HFF-Myc (cell line): ENCODE results near the gene CYP27A1.

ENCODE experiments used
- DNase-seq: peaks from one replicate; pipeline ENCODE4 v3.0.0-alpha.2; 2011; ENCODE audit warnings: low read depth; ENCODE audit errors: extremely low read depth
- H3K4me3 ChIP-seq: replicated peaks from 2 replicates; pipeline ENCODE4 v1.5.1; 2011; ENCODE audit warnings: low read depth, mild to moderate bottlenecking, control low read depth, low read length
- CTCF ChIP-seq: IDR thresholded peaks from 2 replicates; pipeline ENCODE4 v1.5.1; 2012; ENCODE audit warnings: mild to moderate bottlenecking, low read depth, low read length, control low read depth; ENCODE audit errors: missing control alignments

The CYP27A1 gene

DNA sequence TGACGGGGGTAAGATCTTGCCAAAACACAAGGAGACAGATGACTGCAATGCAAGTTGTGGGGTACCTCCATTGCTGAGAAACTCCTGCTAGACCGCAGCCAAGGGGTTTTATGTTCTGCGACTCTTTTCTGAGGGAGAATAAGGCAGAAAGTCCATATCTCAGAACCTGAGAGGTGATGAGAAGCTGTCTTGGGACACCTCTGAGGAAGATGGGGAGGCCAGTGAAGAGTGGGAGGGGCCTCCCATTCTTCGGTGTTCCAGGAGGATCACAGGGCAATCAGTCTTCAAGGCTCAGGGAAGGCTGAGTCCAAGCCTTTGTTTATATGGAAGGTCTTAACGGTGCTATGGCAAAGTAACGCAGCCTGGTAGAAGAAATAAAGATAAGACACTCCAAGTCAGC, 18.0 kb downstream of the CYP27A1 start:
- no peak for DNase-seq
- TF ChIP-seq CTCF: no peak
- no peak overlapping the region for H3K4me3 ChIP-seq

- no peak for DNase-seq
These were observed 20.5 kb downstream of the CYP27A1 start for GRCh38 chr2:218802386-218802994.

DNA sequence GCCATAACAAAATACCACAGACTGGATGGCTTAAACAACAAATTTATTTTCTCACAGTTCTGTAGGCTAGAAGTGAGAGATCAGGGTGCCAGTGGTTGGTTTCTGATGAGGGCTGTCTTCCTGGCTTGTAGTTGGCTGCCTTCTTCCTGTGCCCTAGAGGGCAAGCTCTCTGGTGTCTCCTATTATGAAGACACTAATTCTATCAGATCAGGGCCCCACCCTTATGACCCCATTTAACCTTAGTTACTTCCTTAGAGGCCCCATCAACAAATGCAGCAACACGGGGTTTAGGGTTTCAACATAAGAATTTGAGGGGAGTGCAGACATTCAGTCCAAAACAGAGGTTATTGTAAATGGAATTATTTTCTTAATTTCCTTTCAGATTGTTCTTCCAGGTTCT, 22.9 kb downstream of the CYP27A1 start:
- TF ChIP-seq CTCF: no peak
- H3K4me3 ChIP-seq: no peak overlapping the region
- DNase-seq: no peak

More at GRCh38 chr2:218802386-218802994, 20.5 kb downstream of the CYP27A1 start:
- H3K4me3 ChIP-seq: no peak overlapping the region
- no peak for TF ChIP-seq CTCF

DNA sequence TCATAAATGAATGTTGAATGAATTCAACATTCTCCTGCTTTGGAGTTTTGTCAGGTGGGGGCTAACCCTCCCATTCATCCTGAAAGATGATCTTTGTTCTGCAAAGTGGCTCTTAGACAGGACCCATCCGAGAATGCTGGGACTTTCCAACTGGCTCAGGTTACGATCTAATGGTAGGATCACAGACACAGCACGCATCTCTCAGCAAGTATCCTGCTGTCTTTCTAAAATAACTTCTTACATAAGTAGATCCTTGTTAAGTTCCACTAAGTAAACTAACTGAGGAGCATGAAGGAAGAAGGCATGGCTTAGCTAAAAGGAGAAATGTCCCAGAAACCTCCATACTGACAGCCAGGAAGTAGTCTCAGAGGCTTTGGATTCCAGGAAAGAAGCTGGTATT, 23.7 kb downstream of the CYP27A1 start:
- no peak overlapping the region for H3K4me3 ChIP-seq
- no peak for TF ChIP-seq CTCF
- peak; percentile 42 for DNase-seq

DNA sequence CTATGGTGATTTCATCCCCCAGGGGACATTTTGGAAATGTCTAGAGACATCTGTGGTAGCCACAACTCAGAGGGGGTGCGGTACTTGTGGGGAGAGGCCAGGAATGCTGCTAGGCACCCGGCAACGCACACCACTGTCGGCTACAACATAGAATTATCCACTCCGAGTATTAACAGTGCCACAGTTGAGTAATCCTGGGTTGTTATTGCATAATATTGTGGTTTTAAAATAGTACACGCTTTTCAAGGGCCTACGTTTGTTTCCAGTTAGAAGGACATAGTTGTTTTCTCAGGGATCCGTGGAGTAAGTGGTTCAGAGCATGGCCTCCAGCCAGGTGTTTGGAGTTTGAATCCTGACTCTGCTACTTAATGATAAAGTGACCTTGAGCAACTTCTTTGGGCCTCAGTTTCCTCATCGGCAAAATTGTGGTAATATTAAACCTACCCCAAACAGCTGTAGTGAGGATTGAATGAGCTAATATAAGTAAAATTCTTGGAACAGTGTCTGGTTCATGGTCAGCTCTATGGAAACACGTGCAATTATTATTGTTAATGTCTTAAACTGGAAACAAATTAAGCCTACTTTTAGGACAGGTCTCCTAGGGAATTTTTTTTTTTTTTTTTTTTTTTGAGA, 24.5 kb downstream of the CYP27A1 start:
- H3K4me3 ChIP-seq: no peak overlapping the region
- no peak for TF ChIP-seq CTCF

DNA sequence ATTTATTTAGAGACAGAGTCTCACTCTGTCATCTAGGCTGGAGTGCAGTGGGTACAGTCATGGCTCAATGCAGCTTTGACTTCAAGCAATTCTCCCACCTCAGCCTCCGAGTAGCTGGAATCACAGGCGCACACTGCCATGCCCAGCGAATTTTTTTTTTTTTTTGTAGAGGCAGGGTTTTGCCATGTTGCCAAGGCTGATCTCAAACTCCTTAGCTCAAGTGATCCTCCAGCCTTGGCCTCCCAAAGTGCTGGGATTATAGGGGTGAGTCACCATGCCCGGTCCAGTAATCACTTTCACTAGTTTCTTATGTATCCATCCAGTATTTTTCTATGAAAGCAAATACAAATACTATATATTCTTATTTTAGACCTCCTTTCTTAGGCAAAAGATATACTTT, 25.7 kb downstream of the CYP27A1 start:
- TF ChIP-seq CTCF: no peak
- DNase-seq: no peak
- H3K4me3 ChIP-seq: no peak overlapping the region

More for the DNA sequence above, 24.5 kb downstream of the CYP27A1 start:
- DNase-seq: peak; percentile 90

DNA sequence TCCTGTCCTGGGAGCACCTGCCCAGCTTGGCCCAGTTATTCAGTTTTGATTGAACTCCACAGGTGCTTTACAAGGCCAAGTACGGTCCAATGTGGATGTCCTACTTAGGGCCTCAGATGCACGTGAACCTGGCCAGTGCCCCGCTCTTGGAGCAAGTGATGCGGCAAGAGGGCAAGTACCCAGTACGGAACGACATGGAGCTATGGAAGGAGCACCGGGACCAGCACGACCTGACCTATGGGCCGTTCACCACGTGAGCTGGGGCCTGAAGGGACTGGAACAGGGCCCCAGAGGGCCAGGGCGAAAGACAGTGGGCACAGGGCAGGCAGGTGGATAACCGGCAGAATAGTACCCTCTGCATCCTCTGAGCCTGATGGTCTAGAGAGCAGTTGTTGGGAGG, 27.6 kb downstream of the CYP27A1 start:
- DNase-seq: no peak
- TF ChIP-seq CTCF: no peak

More for the DNA sequence above, 27.6 kb downstream of the CYP27A1 start:
- no peak overlapping the region for H3K4me3 ChIP-seq
